Epithelial cell of alveolus of lung (primary cell): ENCODE measurements around the gene IL17B. TPM values are rescaled to one million over a fixed set of nuclear protein-coding genes. Genes with fewer than 3 reads are reported as not detected.

Source experiments
- total RNA-seq: library from RNA; depleted of rRNA; stranded (reverse); fragments of >200 nt; gene quantifications from 2 replicates; pipeline ENCODE4 v1.2.1, GENCODE V29; 2015

The IL17B gene
- total RNA-seq = 0.80 and 1.2 TPM in 2 replicates

GRCh38 chr5:149379177-149379761 lies at the start of gene IL17B:
IL17B (minus strand) TSS chr5:149379292; CDS start chr5:149379225, 67 bp downstream.

GRCh38 chr5:149357370-149358293 lies 21.5 kb downstream of the IL17B start, which contains the start of gene PCYOX1L:
PCYOX1L (plus strand) TSS chr5:149358046; CDS start chr5:149358069, 23 bp downstream.

GRCh38 chr5:149345147-149345891 lies 33.8 kb downstream of the IL17B start, which contains the start of gene GRPEL2:
GRPEL2 (plus strand) TSS chr5:149345499; CDS start chr5:149345540, 41 bp downstream.

Other genes starting within 250 kb of the IL17B start
- gene ABLIM3, start 237.8 kb downstream of the IL17B start, total RNA-seq = 84.9 and 91.3 TPM in 2 replicates
- gene AFAP1L1, start 107.4 kb downstream of the IL17B start, total RNA-seq = 9.0 and 9.7 TPM in 2 replicates
- gene GRPEL2, start 33.8 kb downstream of the IL17B start, total RNA-seq = 7.9 and 19.3 TPM in 2 replicates
- 10.4 and 14.2 TPM in 2 replicates for gene PCYOX1L, start 21.2 kb downstream of the IL17B start, total RNA-seq
- gene CSNK1A1, start 172.1 kb upstream of the IL17B start, total RNA-seq = 218 and 219 TPM in 2 replicates
- gene ARHGEF37, start 202.2 kb upstream of the IL17B start, total RNA-seq = 0.16 and 0.78 TPM in 2 replicates